Trophoblast cell (in vitro differentiated cells and primary cell): ENCODE data around the gene ATCAY.

Experiments
- DNase-seq, 2 donors: peaks; one replicate each; pipeline ENCODE4 v3.0.0-alpha.2; 2016
- H2AFZ ChIP-seq: 2 replicates; pipeline ENCODE4 v1.6.1; 2013; ENCODE audit warnings: low read length, moderate library complexity, mild to moderate bottlenecking; ENCODE audit not compliant: insufficient read depth, poor library complexity
- H2AK5ac ChIP-seq: 2 replicates; pipeline ENCODE4 v1.6.1; 2013; ENCODE audit warnings: mild to moderate bottlenecking, low read length
- H2BK120ac ChIP-seq: 2 replicates; pipeline ENCODE4 v1.6.1; 2013; ENCODE audit warnings: low read length, mild to moderate bottlenecking, moderate library complexity; ENCODE audit not compliant: insufficient read depth, poor library complexity
- H2BK12ac ChIP-seq: 2 replicates; pipeline ENCODE4 v1.6.1; 2013; ENCODE audit warnings: mild to moderate bottlenecking, low read length, moderate library complexity
- H2BK5ac ChIP-seq: 2 replicates; pipeline ENCODE4 v1.6.1; 2013; ENCODE audit warnings: low read length, low read depth, moderate library complexity, mild to moderate bottlenecking; ENCODE audit not compliant: poor library complexity
- H3K14ac ChIP-seq: 2 replicates; pipeline ENCODE4 v1.6.1; 2013; ENCODE audit warnings: mild to moderate bottlenecking, low read length
- H3K18ac ChIP-seq: 2 replicates; pipeline ENCODE4 v1.6.1; 2013; ENCODE audit warnings: mild to moderate bottlenecking, low read length
- H3K23ac ChIP-seq: 2 replicates; pipeline ENCODE4 v1.6.1; 2013; ENCODE audit warnings: low read length
- H3K27ac ChIP-seq: 2 replicates; pipeline ENCODE4 v1.5.1; 2013; ENCODE audit warnings: low read depth, mild to moderate bottlenecking, inconsistent platforms, low read length, moderate library complexity
- H3K27me3 ChIP-seq: 2 replicates; pipeline ENCODE4 v1.6.1; 2013; ENCODE audit warnings: inconsistent platforms, mild to moderate bottlenecking, low read length, moderate library complexity; ENCODE audit not compliant: insufficient read depth
- H3K36me3 ChIP-seq, 2 experiments: 1 replicate in 1 of 2; 2 replicates in 1 of 2; pipeline ENCODE4 v1.6.1; 2013; ENCODE audit warnings: low read length in 2 of 2, mild to moderate bottlenecking in 2 of 2, moderate library complexity in 1 of 2; ENCODE audit not compliant: insufficient read depth in 2 of 2, control insufficient read depth in 1 of 2
- H3K4ac ChIP-seq: 2 replicates; pipeline ENCODE4 v1.6.1; 2013; ENCODE audit warnings: low read depth, mild to moderate bottlenecking, low read length, moderate library complexity
- H3K4me1 ChIP-seq, 2 experiments: 1 replicate in 1 of 2; 2 replicates in 1 of 2; pipeline ENCODE4 v1.6.1; 2013; ENCODE audit warnings: low read length in 2 of 2, mild to moderate bottlenecking in 2 of 2, moderate library complexity in 1 of 2; ENCODE audit not compliant: insufficient read depth in 2 of 2, control insufficient read depth in 1 of 2
- H3K4me2 ChIP-seq: 2 replicates; pipeline ENCODE4 v1.6.1; 2013; ENCODE audit warnings: inconsistent platforms, mild to moderate bottlenecking, low read length, moderate library complexity
- H3K4me3 ChIP-seq: 2 replicates; pipeline ENCODE4 v1.5.1; 2013; ENCODE audit warnings: mild to moderate bottlenecking, low read depth, low read length, inconsistent platforms
- H3K79me1 ChIP-seq: one replicate; pipeline ENCODE4 v1.6.1; 2013; ENCODE audit warnings: low read length
- H3K79me2 ChIP-seq: 2 replicates; pipeline ENCODE4 v1.6.1; 2013; ENCODE audit warnings: low read length, mild to moderate bottlenecking; ENCODE audit not compliant: control insufficient read depth, insufficient read depth, poor library complexity
- H3K9ac ChIP-seq: 2 replicates; pipeline ENCODE4 v1.6.1; 2013; ENCODE audit warnings: mild to moderate bottlenecking, low read length
- H3K9me3 ChIP-seq: 2 replicates; pipeline ENCODE4 v1.6.1; 2013; ENCODE audit warnings: low read depth, mild to moderate bottlenecking, control low read depth, inconsistent platforms, low read length; ENCODE audit not compliant: insufficient read depth
- H4K12ac ChIP-seq: 2 replicates; pipeline ENCODE4 v1.6.1; 2013; ENCODE audit warnings: low read depth, mild to moderate bottlenecking, low read length, moderate library complexity
- H4K8ac ChIP-seq: 2 replicates; pipeline ENCODE4 v1.6.1; 2013; ENCODE audit warnings: low read depth, mild to moderate bottlenecking, low read length, moderate library complexity
- H4K91ac ChIP-seq: one replicate; pipeline ENCODE4 v1.6.1; 2013; ENCODE audit warnings: low read depth, mild to moderate bottlenecking, low read length, moderate library complexity
- WGBS: extraction: QIAGEN DNeasy Blood & Tissue Kit; methylation state at CpG from one replicate; pipeline ENCODE4 v1.1.7; 2013; ENCODE audit warnings: missing lambda C conversion rate; ENCODE audit not compliant: insufficient read length, insufficient coverage; ENCODE audit errors: extremely low coverage; 5-methylcytosine and 5-hydroxymethylcytosine counted together

Gene ATCAY

DNA sequence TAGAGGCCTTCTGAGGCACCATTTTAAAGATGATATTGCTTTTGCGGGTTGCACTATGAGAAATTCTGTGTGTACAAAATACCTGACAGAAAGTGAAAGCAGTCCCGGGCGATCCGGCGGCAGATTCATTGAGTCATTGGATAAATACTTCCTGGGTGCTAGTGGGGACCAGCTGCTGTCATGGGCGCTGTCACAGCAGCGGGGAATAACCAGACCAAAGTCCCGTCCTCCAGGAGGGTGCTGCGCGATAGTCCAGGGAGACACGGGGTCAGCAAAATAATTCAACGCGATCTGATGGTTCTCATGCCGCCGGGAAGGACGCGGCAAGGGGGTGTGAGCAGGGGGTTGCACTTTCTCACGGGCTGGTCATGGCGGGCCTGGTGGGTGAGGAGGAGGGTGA, 25.2 kb upstream of the ATCAY start:
- no CpG with 5 or more reads among the region's 19 CpGs for WGBS
- H4K91ac ChIP-seq = no peak overlapping the region
- no peaks in the 10 kb centered on the region for H3K79me2 ChIP-seq
- no peak overlapping the region for H2BK5ac ChIP-seq
- H3K9ac ChIP-seq = no peak overlapping the region
- no peak overlapping the region for H2BK12ac ChIP-seq
- H4K8ac ChIP-seq = no peak overlapping the region
- H3K4me1 ChIP-seq = no peaks in the 10 kb centered on the region
- H2BK120ac ChIP-seq = no peak overlapping the region
- no peak overlapping the region for H2AFZ ChIP-seq
- H3K79me1 ChIP-seq = no peaks in the 10 kb centered on the region
- H3K27ac ChIP-seq = no peak overlapping the region
- DNase-seq = peak in 1 of 2 donors; percentile 17
- H4K12ac ChIP-seq = no peak overlapping the region
- no peaks in the 10 kb centered on the region for H3K36me3 ChIP-seq
- no peaks in the 10 kb centered on the region for H3K27me3 ChIP-seq
- H2AK5ac ChIP-seq = no peak overlapping the region
- H3K23ac ChIP-seq = no peak overlapping the region
- peaks cover 18% of the 10 kb centered on the region for H3K9me3 ChIP-seq
- H3K4me2 ChIP-seq = no peak overlapping the region
- H3K18ac ChIP-seq = no peak overlapping the region
- no peak overlapping the region for H3K4me3 ChIP-seq
- H3K4ac ChIP-seq = no peak overlapping the region
- no peak overlapping the region for H3K14ac ChIP-seq

DNA sequence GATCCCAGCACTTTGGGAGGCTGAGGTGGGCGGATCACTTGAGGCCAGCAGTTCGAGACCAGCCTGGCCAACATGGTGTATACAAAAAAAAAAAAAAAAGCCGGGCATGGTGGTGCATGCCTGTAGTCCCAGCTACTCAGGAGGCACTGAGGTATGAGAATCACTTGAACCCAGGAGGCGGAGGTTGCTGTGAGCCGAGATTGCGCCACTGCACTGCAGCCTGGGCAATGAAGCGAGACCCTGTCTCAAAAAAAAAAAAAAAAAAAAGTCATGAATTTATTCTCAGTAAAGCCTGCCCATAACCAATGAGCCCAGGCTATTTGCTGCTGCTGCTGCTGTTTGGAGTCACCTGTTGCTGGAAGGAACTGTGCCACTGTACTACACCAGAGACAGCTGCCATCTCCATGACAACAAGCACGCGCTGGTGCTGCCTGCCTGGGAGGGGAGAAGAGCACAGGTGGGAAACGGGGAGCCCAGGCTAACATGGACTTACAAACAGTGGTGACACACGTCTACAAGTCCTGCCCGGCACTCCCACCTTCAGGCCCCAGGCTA, 23.0 kb upstream of the ATCAY start:
- H3K4me1 ChIP-seq = no peaks in the 10 kb centered on the region
- H2AK5ac ChIP-seq = no peak overlapping the region
- no peak overlapping the region for H2AFZ ChIP-seq
- DNase-seq = no peak
- no peak overlapping the region for H2BK5ac ChIP-seq
- H3K79me1 ChIP-seq = no peaks in the 10 kb centered on the region
- H3K27ac ChIP-seq = no peak overlapping the region
- no peaks in the 10 kb centered on the region for H3K36me3 ChIP-seq
- no peak overlapping the region for H3K9ac ChIP-seq
- no peak overlapping the region for H3K14ac ChIP-seq
- WGBS = no CpG with 5 or more reads among the region's 12 CpGs
- H4K91ac ChIP-seq = no peak overlapping the region
- no peak overlapping the region for H3K4me3 ChIP-seq
- no peak overlapping the region for H4K8ac ChIP-seq
- no peak overlapping the region for H3K4ac ChIP-seq
- no peak overlapping the region for H4K12ac ChIP-seq
- H3K9me3 ChIP-seq = peaks cover 5% of the 10 kb centered on the region
- no peak overlapping the region for H3K18ac ChIP-seq
- H2BK120ac ChIP-seq = no peak overlapping the region
- H3K4me2 ChIP-seq = no peak overlapping the region
- no peaks in the 10 kb centered on the region for H3K27me3 ChIP-seq
- no peak overlapping the region for H2BK12ac ChIP-seq
- H3K23ac ChIP-seq = no peak overlapping the region
- no peaks in the 10 kb centered on the region for H3K79me2 ChIP-seq

DNA sequence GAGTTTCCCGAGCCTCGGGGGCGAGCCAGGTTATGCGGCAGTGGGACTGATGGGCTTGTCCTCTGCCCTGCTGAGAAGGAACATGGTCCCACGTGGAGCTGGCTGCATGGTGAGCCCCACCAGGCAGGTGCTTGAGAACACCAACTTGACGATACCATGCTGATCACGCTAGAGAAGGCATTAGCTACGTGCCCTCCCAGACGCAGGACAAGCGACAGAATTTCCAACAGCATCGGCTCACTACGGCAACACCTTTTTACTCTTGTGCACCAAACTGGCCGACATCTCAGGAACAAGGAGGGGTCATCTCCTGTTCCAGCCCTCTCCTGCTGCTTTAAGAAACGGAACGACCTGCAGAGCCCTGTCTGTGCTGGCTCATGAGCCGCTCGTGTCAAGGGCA, 20.0 kb upstream of the ATCAY start:
- Histone ChIP-seq H2AFZ (no peak overlapping the region), H3K4me3 (no peak overlapping the region)
- no CpG with 5 or more reads among the region's 17 CpGs for WGBS

DNA sequence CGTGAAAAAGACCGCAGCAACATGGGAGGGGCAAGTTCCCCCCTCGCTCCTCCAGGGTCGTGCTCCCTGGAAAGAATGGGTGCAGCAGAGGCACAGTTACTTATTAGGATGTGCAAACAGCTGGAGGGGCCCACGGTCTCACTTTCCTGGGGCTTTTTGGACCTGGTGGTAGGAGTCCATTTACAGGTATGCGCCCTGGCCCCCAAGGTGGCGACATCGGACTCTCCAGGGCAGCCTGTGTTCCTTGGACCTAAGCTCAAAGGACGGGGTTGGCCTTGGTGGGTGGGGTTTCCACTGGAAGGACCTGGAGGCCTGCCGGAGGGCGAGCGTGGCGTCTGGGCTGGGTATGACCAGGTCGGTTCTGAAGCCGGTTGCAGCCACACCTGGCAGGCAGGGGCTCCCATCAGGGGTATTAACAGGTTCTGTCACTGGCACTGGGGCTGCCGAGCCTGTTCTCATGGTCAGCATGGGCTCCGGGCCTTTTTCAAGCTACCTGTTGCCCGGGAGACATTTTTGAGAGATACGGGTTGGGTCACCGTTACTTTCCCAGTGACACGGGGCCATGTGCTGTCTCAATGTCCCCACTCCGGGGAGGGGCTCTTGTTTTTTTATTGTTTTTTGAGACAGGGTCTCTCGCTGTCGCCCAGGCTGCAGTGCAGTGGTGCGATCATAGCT, 17.5 kb upstream of the ATCAY start:
- WGBS = no CpG with 5 or more reads among the region's 25 CpGs
- no peaks in the 10 kb centered on the region for H3K36me3 ChIP-seq
- H3K27ac ChIP-seq = no peak overlapping the region
- no peak overlapping the region for H2BK120ac ChIP-seq
- no peak overlapping the region for H3K23ac ChIP-seq
- H3K79me1 ChIP-seq = no peaks in the 10 kb centered on the region
- no peak overlapping the region for H3K9ac ChIP-seq
- no peak overlapping the region for H3K14ac ChIP-seq
- H4K91ac ChIP-seq = no peak overlapping the region
- no peak overlapping the region for H4K12ac ChIP-seq
- no peak overlapping the region for H2BK12ac ChIP-seq
- no peak overlapping the region for H3K4ac ChIP-seq
- DNase-seq = no peak
- no peak overlapping the region for H3K4me2 ChIP-seq
- H3K79me2 ChIP-seq = no peaks in the 10 kb centered on the region
- peak overlapping the region; percentile 60 for H3K4me3 ChIP-seq
- no peaks in the 10 kb centered on the region for H3K9me3 ChIP-seq
- no peak overlapping the region for H2AK5ac ChIP-seq
- no peaks in the 10 kb centered on the region for H3K4me1 ChIP-seq
- no peak overlapping the region for H3K18ac ChIP-seq
- no peak overlapping the region for H2AFZ ChIP-seq
- no peak overlapping the region for H4K8ac ChIP-seq
- H3K27me3 ChIP-seq = no peaks in the 10 kb centered on the region
- no peak overlapping the region for H2BK5ac ChIP-seq

More for the DNA sequence above, 20.0 kb upstream of the ATCAY start:
- Histone ChIP-seq H3K4me2 (no peak overlapping the region), H3K27ac (no peak overlapping the region), H3K23ac (no peak overlapping the region), H3K14ac (no peak overlapping the region), H4K12ac (no peak overlapping the region), H3K27me3 (no peaks in the 10 kb centered on the region), H4K91ac (no peak overlapping the region), H2BK120ac (no peak overlapping the region), H3K4me1 (no peaks in the 10 kb centered on the region), H3K79me2 (no peaks in the 10 kb centered on the region), H2BK5ac (no peak overlapping the region), H2BK12ac (no peak overlapping the region), H3K36me3 (no peaks in the 10 kb centered on the region), H3K9me3 (no peaks in the 10 kb centered on the region), H3K18ac (no peak overlapping the region), H3K9ac (no peak overlapping the region), H4K8ac (no peak overlapping the region), H3K4ac (no peak overlapping the region), H2AK5ac (no peak overlapping the region), H3K79me1 (no peaks in the 10 kb centered on the region)
- no peak for DNase-seq
